Loucy (cell line): ENCODE data around the gene KRTAP10-3.
"Not testable (repeated sequence)": the region's sequence is repeated elsewhere in the genome, so short reads cannot be mapped to it uniquely, and the experiment has no call there.

Source experiments
- H2AFZ ChIP-seq: fragments of 200-600 bp; sonication (generic); 2 replicates; pipeline ENCODE4 v1.6.0; 2016; ENCODE audit warnings: antibody characterized with exemption, mild to moderate bottlenecking, low read length, moderate library complexity
- H3F3A ChIP-seq: fragments of 200-600 bp; 2 replicates; pipeline ENCODE4 v1.6.0; 2016; ENCODE audit warnings: antibody characterized with exemption, low read depth, mild to moderate bottlenecking
- H3K27me3 ChIP-seq: fragments of 200-600 bp; sonication (generic); 2 replicates; pipeline ENCODE4 v1.6.1; 2014; ENCODE audit warnings: low read length, mild to moderate bottlenecking; ENCODE audit not compliant: insufficient read depth, poor library complexity, severe bottlenecking
- H3K36me3 ChIP-seq: fragments of 200-600 bp; sonication (generic); 2 replicates; pipeline ENCODE4 v1.6.1; 2016; ENCODE audit warnings: low read length; ENCODE audit not compliant: insufficient read depth
- H3K4me1 ChIP-seq: fragments of 200-600 bp; sonication (generic); 2 replicates; pipeline ENCODE4 v1.5.1; 2014; ENCODE audit warnings: low read length, mild to moderate bottlenecking; ENCODE audit not compliant: insufficient read depth, poor library complexity, severe bottlenecking
- H3K4me2 ChIP-seq: fragments of 200-600 bp; sonication (generic); 2 replicates; pipeline ENCODE4 v1.6.0; 2014; ENCODE audit warnings: antibody characterized with exemption, low read length, low read depth, mild to moderate bottlenecking; ENCODE audit not compliant: poor library complexity, severe bottlenecking
- H3K4me3 ChIP-seq: fragments of 200-600 bp; sonication (generic); 2 replicates; pipeline ENCODE4 v1.5.1; 2014; ENCODE audit warnings: low read length, mild to moderate bottlenecking, mixed read lengths; ENCODE audit not compliant: poor library complexity, severe bottlenecking
- H3K79me2 ChIP-seq: fragments of 200-600 bp; sonication (generic); 2 replicates; pipeline ENCODE4 v1.6.1; 2014; ENCODE audit warnings: low read length; ENCODE audit not compliant: insufficient read depth
- H3K9ac ChIP-seq: fragments of 200-600 bp; sonication (generic); 2 replicates; pipeline ENCODE4 v1.6.0; 2014; ENCODE audit warnings: mild to moderate bottlenecking, low read depth, low read length, moderate library complexity; ENCODE audit not compliant: poor library complexity, severe bottlenecking
- H3K9me2 ChIP-seq: fragments of 200-600 bp; sonication (generic); replicated peaks from 2 replicates; pipeline ENCODE4 v1.6.1; 2016; ENCODE audit warnings: low read depth, low read length, mixed read lengths
- H3K9me3 ChIP-seq: fragments of 200-600 bp; sonication (generic); 2 replicates; pipeline ENCODE4 v1.6.1; 2014; ENCODE audit warnings: mild to moderate bottlenecking, antibody characterized with exemption, low read length, low read depth; ENCODE audit not compliant: insufficient read depth
- H4K20me1 ChIP-seq: fragments of 200-600 bp; sonication (generic); 2 replicates; pipeline ENCODE4 v1.6.0; 2014; ENCODE audit warnings: antibody characterized with exemption, low read length, mild to moderate bottlenecking; ENCODE audit not compliant: insufficient read depth, poor library complexity, severe bottlenecking
- EZH2phosphoT487 ChIP-seq: fragments of 200-600 bp; IDR thresholded peaks from 2 replicates; pipeline ENCODE4 v1.6.1; 2018; ENCODE audit warnings: antibody characterized with exemption, mild to moderate bottlenecking, moderate library complexity, borderline replicate concordance
- TF ChIP-seq, protein P1 (sequence below): fragments of 200-600 bp; sonication (generic); conservative IDR thresholded peaks from 2 replicates; pipeline ENCODE4 v1.5.1; 2014; ENCODE audit warnings: mild to moderate bottlenecking, antibody characterized with exemption, low read length

Gene KRTAP10-3

DNA sequence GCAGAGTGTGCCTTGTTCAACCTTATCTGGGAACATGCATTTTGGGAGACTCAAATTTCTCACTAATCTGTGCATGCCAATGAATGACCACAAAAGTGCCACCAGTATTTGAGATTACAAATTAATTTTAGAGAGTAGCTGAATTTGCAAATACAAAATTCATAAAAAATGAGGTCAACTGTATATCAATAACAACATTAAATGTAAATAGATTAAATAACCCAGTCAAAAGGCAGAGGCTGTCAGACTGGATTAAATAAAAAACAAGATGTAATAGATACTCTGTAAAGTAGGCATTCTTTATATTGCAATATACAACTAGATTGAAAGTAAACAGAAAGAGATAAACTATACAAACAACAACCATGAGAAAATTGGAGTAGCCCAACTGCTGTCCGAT, 5.5 kb upstream of the KRTAP10-3 start:
- Histone ChIP-seq H4K20me1 (no peaks in the 10 kb centered on the region), H3K79me2 (no peaks in the 10 kb centered on the region)
- TF ChIP-seq EZH2phosphoT487, result no peak
- TF ChIP-seq, protein P1, sequence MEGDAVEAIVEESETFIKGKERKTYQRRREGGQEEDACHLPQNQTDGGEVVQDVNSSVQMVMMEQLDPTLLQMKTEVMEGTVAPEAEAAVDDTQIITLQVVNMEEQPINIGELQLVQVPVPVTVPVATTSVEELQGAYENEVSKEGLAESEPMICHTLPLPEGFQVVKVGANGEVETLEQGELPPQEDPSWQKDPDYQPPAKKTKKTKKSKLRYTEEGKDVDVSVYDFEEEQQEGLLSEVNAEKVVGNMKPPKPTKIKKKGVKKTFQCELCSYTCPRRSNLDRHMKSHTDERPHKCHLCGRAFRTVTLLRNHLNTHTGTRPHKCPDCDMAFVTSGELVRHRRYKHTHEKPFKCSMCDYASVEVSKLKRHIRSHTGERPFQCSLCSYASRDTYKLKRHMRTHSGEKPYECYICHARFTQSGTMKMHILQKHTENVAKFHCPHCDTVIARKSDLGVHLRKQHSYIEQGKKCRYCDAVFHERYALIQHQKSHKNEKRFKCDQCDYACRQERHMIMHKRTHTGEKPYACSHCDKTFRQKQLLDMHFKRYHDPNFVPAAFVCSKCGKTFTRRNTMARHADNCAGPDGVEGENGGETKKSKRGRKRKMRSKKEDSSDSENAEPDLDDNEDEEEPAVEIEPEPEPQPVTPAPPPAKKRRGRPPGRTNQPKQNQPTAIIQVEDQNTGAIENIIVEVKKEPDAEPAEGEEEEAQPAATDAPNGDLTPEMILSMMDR, result no peak

GRCh38 chr21:44558329-44558675, 293 bp downstream of the KRTAP10-3 start:
- H3K9me3 ChIP-seq, H3K9ac ChIP-seq, H4K20me1 ChIP-seq, H3K4me2 ChIP-seq, H3K79me2 ChIP-seq, H3K36me3 ChIP-seq, H3K4me1 ChIP-seq, H3K27me3 ChIP-seq, H3F3A ChIP-seq, H2AFZ ChIP-seq, H3K4me3 ChIP-seq, H3K9me2 ChIP-seq: not testable (repeated sequence)

More for the DNA sequence above, 5.5 kb upstream of the KRTAP10-3 start:
- Histone ChIP-seq H3F3A (no peaks in the 10 kb centered on the region), H3K9me3 (peaks cover 3% of the 10 kb centered on the region; the same call in 1 of the 2 replicates), H2AFZ (no peak overlapping the region), H3K4me2 (no peak overlapping the region), H3K9me2 (no peaks in the 10 kb centered on the region), H3K4me1 (no peaks in the 10 kb centered on the region), H3K4me3 (no peak overlapping the region), H3K9ac (no peak overlapping the region), H3K36me3 (no peaks in the 10 kb centered on the region), H3K27me3 (no peaks in the 10 kb centered on the region)

- Histone ChIP-seq H2AFZ (no peak overlapping the region), H3K36me3 (no peaks in the 10 kb centered on the region), H3K27me3 (no peaks in the 10 kb centered on the region), H3K79me2 (no peaks in the 10 kb centered on the region), H3K4me2 (no peak overlapping the region), H3F3A (no peaks in the 10 kb centered on the region), H3K4me1 (no peaks in the 10 kb centered on the region), H3K9me2 (no peaks in the 10 kb centered on the region), H3K4me3 (no peak overlapping the region), H3K9me3 (peaks cover 1% of the 10 kb centered on the region; the same call in 1 of the 2 replicates), H3K9ac (no peak overlapping the region), H4K20me1 (no peaks in the 10 kb centered on the region)
- no peak for TF ChIP-seq EZH2phosphoT487
- TF ChIP-seq, protein P1, result no peak
Observed at GRCh38 chr21:44557491-44558328, 885 bp downstream of the KRTAP10-3 start.

DNA sequence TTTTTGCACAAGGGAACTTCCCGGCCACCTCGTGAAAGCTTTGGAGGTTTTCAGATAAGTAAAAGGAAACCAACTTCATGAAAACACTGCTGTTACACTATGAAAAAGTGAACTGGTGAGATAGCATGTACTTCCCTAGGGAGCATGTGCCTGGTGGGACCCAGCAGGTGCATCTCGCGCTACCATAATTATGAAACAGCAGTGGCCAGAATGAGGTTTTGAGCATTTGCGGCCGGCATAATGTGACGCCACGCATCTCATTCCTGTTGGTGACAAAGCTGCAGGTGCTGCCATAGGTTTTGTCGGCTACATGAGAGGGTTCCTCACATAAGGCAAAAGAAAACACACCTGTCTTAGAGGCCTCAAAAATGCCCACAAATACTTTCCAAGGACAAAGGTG, 1.7 kb downstream of the KRTAP10-3 start:
- Histone ChIP-seq H3K4me2 (no peak overlapping the region), H3F3A (no peaks in the 10 kb centered on the region), H3K9ac (no peak overlapping the region), H3K79me2 (no peaks in the 10 kb centered on the region), H3K9me2 (no peaks in the 10 kb centered on the region), H3K4me3 (no peak overlapping the region), H3K9me3 (no peaks in the 10 kb centered on the region), H2AFZ (no peak overlapping the region), H4K20me1 (no peaks in the 10 kb centered on the region), H3K4me1 (no peaks in the 10 kb centered on the region), H3K27me3 (no peaks in the 10 kb centered on the region), H3K36me3 (no peaks in the 10 kb centered on the region)
- TF ChIP-seq, protein P1, result no peak
- no peak for TF ChIP-seq EZH2phosphoT487
